Measurements from ENCODE around the gene UNC50.

GRCh38 chr2:98563394-98563793, 45.0 kb upstream of the UNC50 start:
- TF ChIP-seq CTCF (IDR thresholded peaks at IDR 0.05) = no peak
- TF ChIP-seq POLR2AphosphoS5 (IDR thresholded peaks at IDR 0.05) = no peak
- TF ChIP-seq POLR2A (IDR thresholded peaks at IDR 0.05) = no peak

Data from sigmoid colon (tissue), 4 donors.